ENCODE measurements around the gene TNRC6B. TPM values are rescaled to one million over a fixed set of nuclear protein-coding genes. Genes with fewer than 3 reads are reported as not detected.

Gene TNRC6B
- total and polyA plus RNA-seq, 2 experiments from 2014 or later = 46.9 to 87.8 TPM

- TF ChIP-seq ZNF114 (CRISPR knock-in tag; IDR thresholded peaks at IDR 0.05) (no peak), ZNF462 (CRISPR knock-in tag; IDR thresholded peaks at IDR 0.05) (no peak), EZH2 (IDR thresholded peaks at IDR 0.05; ENCODE audit: low read depth, unreplicated experiment) (no peak), CREB1 (CRISPR knock-in tag; IDR thresholded peaks at IDR 0.05; ENCODE audit: low read depth) (no peak), JUNB (IDR thresholded peaks at IDR 0.05; ENCODE audit: unreplicated experiment) (no peak), EZH2phosphoT487 (IDR thresholded peaks at IDR 0.05; ENCODE audit: unreplicated experiment) (no peak), POLR2AphosphoS5 (IDR thresholded peaks at IDR 0.05; ENCODE audit: low read depth) (no peak), ZNF331 (CRISPR knock-in tag; IDR thresholded peaks at IDR 0.05; ENCODE audit: low read depth) (no peak), NANOG (IDR thresholded peaks at IDR 0.05; ENCODE audit: borderline replicate concordance) (no peak), STAT1 (IDR thresholded peaks at IDR 0.05; ENCODE audit: unreplicated experiment) (no peak)
- TF ChIP-seq, protein P1, sequence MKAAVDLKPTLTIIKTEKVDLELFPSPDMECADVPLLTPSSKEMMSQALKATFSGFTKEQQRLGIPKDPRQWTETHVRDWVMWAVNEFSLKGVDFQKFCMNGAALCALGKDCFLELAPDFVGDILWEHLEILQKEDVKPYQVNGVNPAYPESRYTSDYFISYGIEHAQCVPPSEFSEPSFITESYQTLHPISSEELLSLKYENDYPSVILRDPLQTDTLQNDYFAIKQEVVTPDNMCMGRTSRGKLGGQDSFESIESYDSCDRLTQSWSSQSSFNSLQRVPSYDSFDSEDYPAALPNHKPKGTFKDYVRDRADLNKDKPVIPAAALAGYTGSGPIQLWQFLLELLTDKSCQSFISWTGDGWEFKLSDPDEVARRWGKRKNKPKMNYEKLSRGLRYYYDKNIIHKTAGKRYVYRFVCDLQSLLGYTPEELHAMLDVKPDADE (IDR thresholded peaks at IDR 0.05) = no peak
- peaks cover 62% of the 10 kb centered on the region for H3K36me3 Mint-ChIP-seq (ENCODE audit: low read depth)
Measured at GRCh38 chr22:40305625-40306024, 127.9 kb downstream of the TNRC6B start.

More at GRCh38 chr22:40305625-40306024, 127.9 kb downstream of the TNRC6B start:
- H3K27me3 Mint-ChIP-seq (ENCODE audit: insufficient read depth, low read depth, poor library complexity) = peaks cover 2% of the 10 kb centered on the region
- H3F3A ChIP-seq (replicated peaks; ENCODE audit: low read depth) = no peaks in the 10 kb centered on the region; the same call in 1 of the 2 replicates
- H3K79me2 ChIP-seq (replicated peaks; ENCODE audit: insufficient read depth) = no peaks in the 10 kb centered on the region; the same call in 1 of the 2 replicates
- peaks cover 36% of the 10 kb centered on the region for H3K36me3 ChIP-seq (ENCODE audit: insufficient read depth)
- no peak for ATAC-seq
- no peak overlapping the region for H3K27ac Mint-ChIP-seq
- no peaks in the 10 kb centered on the region for H3K9me2 ChIP-seq (ENCODE audit: insufficient read depth)
- H3K9me3 Mint-ChIP-seq = no peaks in the 10 kb centered on the region
- H3K4me3 Mint-ChIP-seq = no peak overlapping the region
- no peaks in the 10 kb centered on the region for H3K27me3 ChIP-seq (ENCODE audit: insufficient read depth)
- H2AFZ ChIP-seq = no peak overlapping the region
- H3K4me1 ChIP-seq (ENCODE audit: insufficient read depth) = no peaks in the 10 kb centered on the region
- peaks cover 14% of the 10 kb centered on the region for H4K20me1 ChIP-seq (replicated peaks; ENCODE audit: insufficient read depth)
- no peak overlapping the region for H3K4me3 ChIP-seq
- H3K27ac ChIP-seq (ENCODE audit: low read depth) = peak overlapping the region; percentile 78
- no peak overlapping the region for H3K4me2 ChIP-seq
- no peaks in the 10 kb centered on the region for H3K4me1 Mint-ChIP-seq
- no peak for DNase-seq (ENCODE audit: low spot score)

Data from GM23338 (cell line).